Spleen (tissue), 11 donors: ENCODE data around the gene HOXC10. TPM values are rescaled to one million over a fixed set of nuclear protein-coding genes. Genes with fewer than 3 reads are reported as not detected.
A peak's percentile ranks its signal among the peaks of the same experiment; 100 is the strongest.

Source experiments
- DNase-seq: peaks from one replicate; pipeline ENCODE4 v3.0.0-alpha.2; 2020
- H3K27ac ChIP-seq, 8 donors: fragments of 200-600 bp; sonication (generic) in 7 of 8; 1 replicate in 4 of 8; 2 replicates in 4 of 8; pipeline versions ENCODE4 v1.5.0 to v1.8.0; 2016 to 2021; ENCODE audit warnings: inconsistent platforms in 4 of 8, mild to moderate bottlenecking in 4 of 8, moderate library complexity in 1 of 8
- H3K27me3 ChIP-seq, 7 donors: fragments of 200-600 bp; sonication (generic) in 6 of 7; replicated peaks in 1 of 7; 1 replicate in 4 of 7; 2 replicates in 3 of 7; pipeline versions ENCODE4 v1.5.0 to v1.8.0; 2016 to 2021; ENCODE audit warnings: inconsistent platforms in 3 of 7, mild to moderate bottlenecking in 1 of 7
- H3K36me3 ChIP-seq, 6 donors: fragments of 200-600 bp; sonication (generic) in 5 of 6; 1 replicate in 4 of 6; 2 replicates in 2 of 6; pipeline versions ENCODE4 v1.5.0 to v1.8.0; 2016 to 2021; ENCODE audit warnings: inconsistent platforms in 2 of 6
- H3K4me1 ChIP-seq, 6 donors: fragments of 200-600 bp; sonication (generic) in 5 of 6; 1 replicate in 3 of 6; 2 replicates in 3 of 6; pipeline versions ENCODE4 v1.5.0 to v1.8.0; 2016 to 2021; ENCODE audit warnings: inconsistent platforms in 3 of 6
- H3K4me3 ChIP-seq, 8 donors: fragments of 200-600 bp; sonication (generic) in 7 of 8; 1 replicate in 4 of 8; 2 replicates in 4 of 8; pipeline versions ENCODE4 v1.5.0 to v1.8.0; 2016 to 2021; ENCODE audit warnings: inconsistent platforms in 4 of 8, mild to moderate bottlenecking in 4 of 8, moderate library complexity in 2 of 8
- H3K9me3 ChIP-seq, 8 donors: fragments of 200-600 bp; sonication (generic) in 7 of 8; 1 replicate in 4 of 8; 2 replicates in 4 of 8; pipeline versions ENCODE4 v1.5.0 to v1.8.0; 2016 to 2021; ENCODE audit warnings: inconsistent platforms in 4 of 8
- CTCF ChIP-seq, 11 experiments: fragments of 200-600 bp in 7 of 11; fragments of 450-650 bp in 4 of 11; sonication (generic) in 4 of 11; IDR thresholded peaks in 8 of 11; conservative IDR thresholded peaks in 3 of 11; 1 replicate in 7 of 11; 2 replicates in 4 of 11; pipeline versions ENCODE4 v1.4.0 to v1.8.0; 2016 to 2021; ENCODE audit warnings: antibody characterized with exemption in 11 of 11, inconsistent platforms in 4 of 11, mild to moderate bottlenecking in 1 of 11
- POLR2A ChIP-seq, 3 donors: fragments of 450-650 bp; IDR thresholded peaks; one replicate each; pipeline ENCODE4 v1.5.1; 2017; ENCODE audit warnings: antibody characterized with exemption in 3 of 3, mild to moderate bottlenecking in 1 of 3
- POLR2AphosphoS5 ChIP-seq, 3 donors: sonication (generic); formaldehyde crosslinking; IDR thresholded peaks; one replicate each; pipeline ENCODE4 v1.5.1; 2017; ENCODE audit warnings: antibody characterized with exemption in 3 of 3
- WGBS, 5 donors: extraction: QIAGEN DNeasy Blood & Tissue Kit in 3 of 5; methylation state at CpG; one replicate each; pipeline versions ENCODE4 v1.1.5 to v1.1.7; 2013 to 2018; 5-methylcytosine and 5-hydroxymethylcytosine counted together
- intact Hi-C: fragments of 100-400 bp; cut with DNase I; formaldehyde crosslinking; loops from one replicate; pipeline ENCODE4 v1.15.0; 2023; ENCODE audit warnings: low total_unique reads
- polyA plus RNA-seq, 3 donors: library from polyadenylated mRNA; stranded (reverse); fragments of 200-250 nt; gene quantifications; one replicate each; pipeline ENCODE4 v1.2.1, GENCODE V29; 2013
- total RNA-seq, 7 donors: library from RNA; depleted of rRNA in 3 of 7; stranded (reverse); fragments of >200 nt in 3 of 7; fragmentation: NEBNext Ultra II Directional in 4 of 7; extraction: Animal tissue kit (Norgen Biotek cat#: 25700) in 4 of 7; gene quantifications; one replicate each; pipeline versions ENCODE4 v1.1.0 to v1.2.1, GENCODE V29; 2016 to 2021
- donor health status: healthy with polysubstance abuse.
- donor health status: DM: no; HTN: no; CAD: no; lungs with moderate emphysema.
- donor health status: DM: no; HTN: no; CAD: no.
- donor health status: Bipolar disorder and iron deficiency.
- donor health status: healthy.
- donor health status: DM: no; HTN: no; CAD: no.
- donor health status: DM: yes; HTN: yes; CAD: no.

HOXC10 gene
- total and polyA plus RNA-seq, 10 donors = not detected

- no peak for TF ChIP-seq CTCF (IDR thresholded peaks at IDR 0.05 in 8 of 11, conservative IDR thresholded peaks at IDR 0.05 in 3 of 11)
Observed at GRCh38 chr12:54002278-54002914, 17.4 kb downstream of the HOXC10 start.

GRCh38 chr12:54002915-54003389 is 18.0 kb downstream of the HOXC10 start:
- 21 to 35% (median 31%) methylated on average over 16 to 19 of the region's 19 CpGs for WGBS, 5 donors
- TF ChIP-seq POLR2A (IDR thresholded peaks at IDR 0.05) = no peak
- no peak for TF ChIP-seq POLR2AphosphoS5 (IDR thresholded peaks at IDR 0.05)
- no peak for TF ChIP-seq CTCF (IDR thresholded peaks at IDR 0.05 in 8 of 11, conservative IDR thresholded peaks at IDR 0.05 in 3 of 11)
- Histone ChIP-seq H3K9me3 (no peaks in the 10 kb centered on the region), H3K27ac (no peak overlapping the region), H3K36me3 (no peaks in the 10 kb centered on the region), H3K27me3 (peaks cover 17 to 100% (median 98%) of the 10 kb centered on the region in 7 donors), H3K4me3 (no peak overlapping the region), H3K4me1 (peaks cover 6 to 46% (median 25%) of the 10 kb centered on the region in 6 donors)
- DNase-seq = no peak
- intact Hi-C loops = loop anchor here (5.0 kb wide), 1 partner anchor 199 kb away; no protein-coding TSS in a partner anchor

More at GRCh38 chr12:54002278-54002914, 17.4 kb downstream of the HOXC10 start:
- peak; percentile 43 for DNase-seq
- Histone ChIP-seq H3K4me3 (no peak overlapping the region), H3K27ac (no peak overlapping the region), H3K4me1 (peaks cover 6 to 48% (median 29%) of the 10 kb centered on the region in 6 donors), H3K27me3 (peaks cover 13 to 100% (median 98%) of the 10 kb centered on the region in 7 donors), H3K36me3 (no peaks in the 10 kb centered on the region), H3K9me3 (no peaks in the 10 kb centered on the region)
- 16 to 29% (median 19%) methylated on average over 19 of the region's 19 CpGs for WGBS, 5 donors
- intact Hi-C loops = loop anchor here (5.0 kb wide), 1 partner anchor 200 kb away; no protein-coding TSS in a partner anchor

- Histone ChIP-seq H3K36me3 (no peaks in the 10 kb centered on the region), H3K4me3 (no peak overlapping the region), H3K4me1 (peaks cover 6 to 46% (median 25%) of the 10 kb centered on the region in 6 donors), H3K27me3 (peaks cover 20 to 100% (median 98%) of the 10 kb centered on the region in 7 donors), H3K27ac (no peak overlapping the region), H3K9me3 (no peaks in the 10 kb centered on the region)
- intact Hi-C loops = loop anchor here (5.0 kb wide), 1 partner anchor 199 kb away; no protein-coding TSS in a partner anchor
- DNase-seq = no peak
- 42 to 56% (median 47%) methylated on average over 3 of the region's 3 CpGs for WGBS, 5 donors
- TF ChIP-seq POLR2AphosphoS5 (IDR thresholded peaks at IDR 0.05) (no peak), CTCF (IDR thresholded peaks at IDR 0.05 in 8 of 11, conservative IDR thresholded peaks at IDR 0.05 in 3 of 11) (no peak), POLR2A (IDR thresholded peaks at IDR 0.05) (no peak)
Observed at GRCh38 chr12:54003625-54004024, 18.7 kb downstream of the HOXC10 start.

GRCh38 chr12:54004063-54004840 is 19.3 kb downstream of the HOXC10 start:
- Histone ChIP-seq H3K4me1 (peaks cover 6 to 50% (median 29%) of the 10 kb centered on the region in 6 donors), H3K27me3 (peaks cover 20 to 100% (median 95%) of the 10 kb centered on the region in 7 donors), H3K9me3 (no peaks in the 10 kb centered on the region), H3K4me3 (no peak overlapping the region), H3K27ac (no peak overlapping the region), H3K36me3 (no peaks in the 10 kb centered on the region)
- TF ChIP-seq CTCF (IDR thresholded peaks at IDR 0.05 in 8 of 11, conservative IDR thresholded peaks at IDR 0.05 in 3 of 11) (no peak), POLR2A (IDR thresholded peaks at IDR 0.05) (no peak), POLR2AphosphoS5 (IDR thresholded peaks at IDR 0.05) (no peak)
- intact Hi-C loops = loop anchor here (5.0 kb wide), 1 partner anchor 198 kb away; no protein-coding TSS in a partner anchor
- no peak for DNase-seq
- 18 to 27% (median 21%) methylated on average over 20 of the region's 20 CpGs for WGBS, 5 donors
